Common myeloid progenitor, CD34-positive (primary cell): Measurements from ENCODE around the gene PRR23E.
A peak's percentile ranks its signal among the peaks of the same experiment; 100 is the strongest.

ENCODE experiments used
- CTCF ChIA-PET: fragments of 350-600 bp; sonication (Branson Sonifier 250); formaldehyde crosslinking; loops from one replicate; lab custom pipeline; 2021; ENCODE audit warnings: antibody characterized with exemption; lab: Charles Lee
- POLR2A ChIA-PET: fragments of 350-600 bp; sonication (Branson Sonifier 250); formaldehyde crosslinking; loops from one replicate; lab custom pipeline; 2021; ENCODE audit warnings: antibody characterized with exemption; lab: Charles Lee
- DNase-seq, 3 donors: peaks; one replicate each; pipeline versions ENCODE4 v3.0.0 to v3.0.0-alpha.2; 2013
- H3K27ac ChIP-seq, 2 experiments: 1 replicate in 1 of 2; 2 replicates in 1 of 2; pipeline ENCODE4 v1.7.0; 2013; ENCODE audit warnings: inconsistent platforms in 2 of 2, low read length in 2 of 2, mild to moderate bottlenecking in 2 of 2, low read depth in 1 of 2, moderate library complexity in 1 of 2; ENCODE audit not compliant: severe bottlenecking in 2 of 2, insufficient read depth in 1 of 2, poor library complexity in 1 of 2
- H3K27me3 ChIP-seq, 5 experiments: replicated peaks in 2 of 5; 1 replicate in 3 of 5; 2 replicates in 2 of 5; pipeline versions ENCODE4 v1.6.1 to v1.7.0; 2013; ENCODE audit warnings: low read length in 4 of 5, mild to moderate bottlenecking in 2 of 5, moderate library complexity in 2 of 5, inconsistent platforms in 1 of 5; ENCODE audit not compliant: insufficient read depth in 5 of 5, control insufficient read depth in 4 of 5
- H3K36me3 ChIP-seq, 4 experiments: 1 replicate in 2 of 4; 2 replicates in 2 of 4; pipeline versions ENCODE4 v1.6.1 to v1.7.0; 2013; ENCODE audit warnings: low read length in 3 of 4, control low read depth in 1 of 4, mild to moderate bottlenecking in 1 of 4; ENCODE audit not compliant: control insufficient read depth in 4 of 4, insufficient read depth in 4 of 4
- H3K4me1 ChIP-seq, 4 experiments: 1 replicate in 3 of 4; 2 replicates in 1 of 4; pipeline versions ENCODE4 v1.6.1 to v1.7.1; 2013; ENCODE audit warnings: low read length in 3 of 4, mild to moderate bottlenecking in 3 of 4, control low read depth in 1 of 4, inconsistent platforms in 1 of 4, moderate library complexity in 1 of 4; ENCODE audit not compliant: control insufficient read depth in 4 of 4, insufficient read depth in 4 of 4; ENCODE audit errors: control extremely low read depth in 1 of 4
- H3K4me3 ChIP-seq, 7 experiments: 1 replicate in 4 of 7; 2 replicates in 3 of 7; pipeline versions ENCODE4 v1.5.1 to v1.7.0; 2013; ENCODE audit warnings: mild to moderate bottlenecking in 7 of 7, low read length in 6 of 7, moderate library complexity in 6 of 7, inconsistent platforms in 2 of 7, low read depth in 2 of 7, control low read depth in 1 of 7; ENCODE audit not compliant: insufficient read depth in 4 of 7, control insufficient read depth in 1 of 7; ENCODE audit errors: extremely low read depth in 1 of 7
- H3K9me3 ChIP-seq, 5 experiments: 1 replicate in 4 of 5; 2 replicates in 1 of 5; pipeline versions ENCODE4 v1.6.1 to v1.7.1; 2013; ENCODE audit warnings: low read length in 4 of 5, mild to moderate bottlenecking in 2 of 5, inconsistent platforms in 1 of 5, low read depth in 1 of 5, moderate library complexity in 1 of 5; ENCODE audit not compliant: control insufficient read depth in 4 of 5, insufficient read depth in 2 of 5; ENCODE audit errors: control extremely low read depth in 1 of 5
- WGBS: methylation state at CpG from one replicate; pipeline ENCODE4 v1.1.5; 2013; ENCODE audit not compliant: insufficient coverage; 5-methylcytosine and 5-hydroxymethylcytosine counted together

The PRR23E gene

DNA sequence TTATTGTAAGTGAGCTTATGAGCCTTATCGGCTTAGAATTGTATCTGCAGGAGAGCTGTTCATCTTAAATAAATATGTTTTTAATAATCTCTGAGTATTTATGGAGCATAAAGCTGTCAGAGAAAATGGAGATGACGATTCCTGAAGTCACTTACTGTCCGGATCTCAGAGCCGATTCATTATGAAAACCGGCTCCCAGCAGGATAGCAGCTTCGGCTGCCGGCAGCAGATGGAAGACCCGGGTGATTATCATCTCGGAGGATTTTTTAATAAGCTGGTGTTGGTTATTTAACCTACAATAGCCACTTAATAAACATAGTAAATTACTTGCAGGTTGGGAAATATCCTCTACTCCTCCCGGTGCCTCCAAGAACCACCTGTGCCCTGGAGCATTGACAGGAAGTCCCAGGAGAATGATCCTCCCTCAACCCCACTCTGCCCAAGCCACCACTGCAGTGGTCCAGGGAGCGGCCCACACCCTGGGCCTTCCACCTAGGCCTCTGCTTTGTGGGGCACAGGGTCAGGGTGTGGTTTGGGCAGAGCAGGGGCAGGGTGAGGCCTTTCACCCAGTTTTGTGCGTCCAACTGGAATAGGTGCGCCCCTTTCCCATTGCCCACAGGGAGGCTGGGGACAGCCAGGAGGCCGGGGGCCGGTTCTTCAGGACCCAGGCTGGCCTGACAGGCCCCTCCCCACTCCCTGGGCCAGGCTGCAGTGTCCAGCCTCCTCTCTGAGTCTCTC lies 42.2 kb upstream of the PRR23E start:
- peaks cover 0 to 8% (median 0%) of the 10 kb centered on the region in 5 experiments for H3K27me3 ChIP-seq
- 97% methylated on average over 11 of the region's 15 CpGs for WGBS
- H3K27ac ChIP-seq, result no peak overlapping the region
- ChIA-PET CTCF (no interaction called here), POLR2A (no interaction called here)
- H3K4me1 ChIP-seq, result no peaks in the 10 kb centered on the region
- H3K9me3 ChIP-seq, result no peaks in the 10 kb centered on the region
- no peak overlapping the region for H3K4me3 ChIP-seq
- no peak for DNase-seq
- H3K36me3 ChIP-seq, result no peaks in the 10 kb centered on the region

DNA sequence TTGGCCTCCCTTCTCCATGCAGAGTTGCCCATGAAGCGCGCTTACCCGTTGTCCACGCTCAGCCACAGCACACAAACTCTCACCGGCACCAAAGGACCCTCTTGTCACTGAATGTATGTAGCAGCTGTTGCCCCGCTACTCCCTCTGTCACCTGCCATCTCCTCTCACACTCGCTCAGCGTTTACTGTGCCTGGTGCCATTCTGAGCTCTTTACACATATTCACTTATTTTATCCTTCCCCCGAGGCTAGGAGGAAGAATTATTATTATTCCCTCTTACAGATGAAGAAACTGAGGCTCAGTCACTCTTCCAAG lies 41.7 kb upstream of the PRR23E start:
- Histone ChIP-seq H3K4me1 (no peaks in the 10 kb centered on the region), H3K9me3 (no peaks in the 10 kb centered on the region), H3K27me3 (peaks cover 0 to 11% (median under 1%) of the 10 kb centered on the region in 5 experiments), H3K27ac (no peak overlapping the region), H3K36me3 (no peaks in the 10 kb centered on the region), H3K4me3 (no peak overlapping the region)
- ChIA-PET POLR2A (no interaction called here), CTCF (no interaction called here)
- DNase-seq, result no peak
- WGBS, result 100% methylated on average over 8 of the region's 9 CpGs

DNA sequence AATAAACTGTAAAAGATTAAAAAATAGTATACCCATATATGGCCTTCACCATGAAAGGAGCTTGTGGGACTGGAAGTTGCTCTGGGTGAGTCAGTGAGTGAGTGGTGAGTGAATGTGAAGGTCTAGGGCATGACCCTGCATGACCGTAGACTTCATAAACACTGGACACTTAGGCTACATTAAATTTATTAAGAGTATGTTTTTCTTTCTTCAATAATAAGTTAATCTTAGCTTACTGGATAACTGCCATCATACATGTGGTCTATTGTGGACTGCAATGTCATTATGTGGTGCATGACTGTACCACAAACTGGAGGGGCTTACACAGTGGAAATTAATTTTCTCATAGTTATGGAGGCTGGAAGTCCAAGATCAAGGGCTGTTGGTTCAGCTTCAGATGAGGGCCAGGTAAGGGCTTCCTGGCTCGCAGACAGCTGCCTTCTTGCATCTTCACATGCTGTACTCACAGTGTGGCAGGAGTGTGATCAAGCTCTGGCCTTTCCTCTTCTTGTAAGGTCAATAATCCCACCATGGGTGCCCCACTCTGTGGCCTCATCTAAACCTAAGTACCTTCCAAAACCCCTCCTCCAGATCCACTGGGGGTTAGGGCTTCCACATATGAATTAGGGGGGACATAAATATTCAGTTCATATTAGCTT lies 40.8 kb upstream of the PRR23E start:
- POLR2A ChIA-PET, result no interaction called here
- DNase-seq, result peak in 2 of 3 donors; percentile 18 to 43

DNA sequence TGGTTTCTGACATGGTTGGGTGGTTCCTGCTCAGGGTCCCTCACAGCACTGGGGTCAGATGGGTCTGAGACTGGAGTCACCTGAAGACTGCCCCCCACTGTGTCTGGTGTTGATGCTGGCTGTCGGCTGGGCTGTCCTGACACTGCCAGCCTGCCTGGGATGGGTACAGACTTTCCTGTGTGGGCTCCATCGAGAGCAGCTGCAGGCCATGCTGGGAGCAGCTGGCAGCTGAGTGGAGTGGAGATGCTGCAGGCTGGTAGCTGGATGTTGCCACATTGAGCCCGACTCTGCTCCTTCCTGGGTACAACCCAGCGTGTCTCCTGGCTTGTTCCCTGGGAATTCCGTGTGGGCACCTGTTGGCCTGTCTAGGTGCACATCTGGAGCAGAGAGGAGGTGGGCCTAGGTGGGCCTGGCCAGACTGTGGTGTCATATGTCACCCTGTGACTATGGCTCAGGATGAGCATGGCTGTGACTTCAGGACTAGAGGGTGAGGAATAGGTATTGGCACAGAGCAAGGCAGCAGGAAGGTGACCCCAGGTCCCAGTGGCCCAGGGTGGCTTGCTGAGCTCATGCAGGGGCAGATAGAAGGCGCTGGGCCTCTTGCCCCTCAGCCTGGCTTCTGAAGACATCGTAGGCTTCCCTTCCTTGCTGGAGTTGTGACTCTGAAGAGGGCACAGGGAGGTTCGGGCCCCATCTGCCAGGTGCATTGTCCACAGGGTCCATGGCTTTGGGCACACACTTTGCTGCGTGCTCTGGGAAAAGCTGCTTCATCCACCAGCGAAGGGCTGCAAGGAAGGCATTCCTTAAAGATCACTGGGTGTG lies 40.0 kb upstream of the PRR23E start:
- CTCF ChIA-PET, result no interaction called here
- H3K27ac ChIP-seq, result no peak overlapping the region

More for the DNA sequence above, 40.8 kb upstream of the PRR23E start:
- no CpG with 5 or more reads among the region's 2 CpGs for WGBS
- H3K9me3 ChIP-seq, result no peaks in the 10 kb centered on the region
- CTCF ChIA-PET, result no interaction called here
- H3K4me3 ChIP-seq, result no peak overlapping the region
- H3K4me1 ChIP-seq, result no peaks in the 10 kb centered on the region
- H3K36me3 ChIP-seq, result no peaks in the 10 kb centered on the region
- H3K27ac ChIP-seq, result no peak overlapping the region
- H3K27me3 ChIP-seq, result peaks cover 0 to 18% (median 3%) of the 10 kb centered on the region in 5 experiments

DNA sequence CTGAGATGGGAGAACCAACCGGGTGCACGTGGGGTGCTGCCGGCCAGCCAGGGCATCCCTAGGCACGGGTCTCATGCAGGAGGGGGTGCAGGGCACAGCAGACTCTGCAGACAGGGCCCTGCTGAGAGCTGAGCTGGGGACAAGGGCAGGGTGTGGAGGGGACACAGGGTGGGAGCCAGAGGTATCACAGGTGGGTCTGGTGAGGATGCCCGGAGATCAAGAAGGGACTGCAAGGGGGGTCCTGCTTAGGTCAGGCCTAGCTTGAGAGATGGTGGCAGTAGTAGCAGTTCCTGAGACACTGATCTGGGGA lies 39.5 kb upstream of the PRR23E start:
- Histone ChIP-seq H3K36me3 (no peaks in the 10 kb centered on the region), H3K27me3 (peaks cover 0 to 25% (median 3%) of the 10 kb centered on the region in 5 experiments), H3K4me1 (no peaks in the 10 kb centered on the region), H3K4me3 (no peak overlapping the region), H3K9me3 (no peaks in the 10 kb centered on the region), H3K27ac (no peak overlapping the region)
- 96% methylated on average over 5 of the region's 5 CpGs for WGBS
- CTCF ChIA-PET, result no interaction called here
- POLR2A ChIA-PET, result no interaction called here
- no peak for DNase-seq

More for the DNA sequence above, 40.0 kb upstream of the PRR23E start:
- H3K4me1 ChIP-seq, result no peaks in the 10 kb centered on the region
- H3K36me3 ChIP-seq, result no peaks in the 10 kb centered on the region
- H3K9me3 ChIP-seq, result no peaks in the 10 kb centered on the region
- DNase-seq, result no peak
- WGBS, result 94% methylated on average over 8 of the region's 10 CpGs
- H3K4me3 ChIP-seq, result no peak overlapping the region
- peaks cover 0 to 20% (median 3%) of the 10 kb centered on the region in 5 experiments for H3K27me3 ChIP-seq
- POLR2A ChIA-PET, result no interaction called here

DNA sequence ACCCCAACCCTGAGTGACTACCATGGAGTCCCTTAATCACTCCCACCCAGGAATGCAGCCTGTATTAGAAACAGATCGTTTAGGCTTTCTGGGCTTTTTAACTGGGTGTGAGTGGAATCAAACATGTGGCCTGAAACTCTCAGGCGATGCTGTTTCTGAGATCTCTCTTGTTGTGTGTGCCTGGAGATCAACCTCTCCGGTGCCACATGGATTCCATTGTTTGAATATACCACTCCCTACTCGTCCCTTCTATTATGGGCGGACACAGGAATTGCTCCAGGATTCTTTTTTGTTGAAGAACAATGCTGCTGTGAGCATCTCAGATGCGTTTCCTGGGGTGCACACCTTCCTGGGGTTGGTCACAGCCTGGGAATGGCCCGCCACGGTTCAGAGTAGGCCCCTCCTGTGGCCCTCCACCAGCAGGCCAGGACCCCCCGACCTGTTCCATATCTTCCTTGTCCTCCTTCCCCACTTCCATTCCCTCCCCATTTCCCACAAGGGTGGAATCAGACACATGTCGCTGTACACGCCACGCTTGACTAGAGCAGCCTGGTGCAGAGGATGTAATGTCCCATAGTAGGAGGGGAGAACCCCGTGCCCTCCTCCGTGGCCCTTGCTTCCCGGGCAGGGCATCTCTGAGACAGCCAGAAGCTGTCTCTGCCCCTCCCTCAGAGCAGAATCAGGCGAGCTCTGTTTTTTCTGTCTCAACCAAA lies 36.4 kb upstream of the PRR23E start:
- ChIA-PET POLR2A (no interaction called here), CTCF (no interaction called here)
- DNase-seq, result no peak
- H3K4me1 ChIP-seq, result no peaks in the 10 kb centered on the region
- H3K36me3 ChIP-seq, result no peaks in the 10 kb centered on the region
- H3K27ac ChIP-seq, result no peak overlapping the region
- H3K27me3 ChIP-seq, result peaks cover 0 to 51% (median 0%) of the 10 kb centered on the region in 5 experiments
- WGBS, result 69% methylated on average over 11 of the region's 16 CpGs
- no peak overlapping the region for H3K4me3 ChIP-seq
- no peaks in the 10 kb centered on the region for H3K9me3 ChIP-seq
